Panc1 (cell line): Measurements from ENCODE around the gene TNP1. TPM values are rescaled to one million over a fixed set of nuclear protein-coding genes. Genes with fewer than 3 reads are reported as not detected.

Experiments used
- ATAC-seq: fragments of 200-7000 bp; cut with Tn5 transposase; 2 replicates; pipeline ENCODE4 v1.9.1; 2020; ENCODE audit warnings: mild to moderate bottlenecking, moderate library complexity
- BruUV-seq: library from RNA; stranded (reverse); fragments of 400-500 nt; replicated peaks from 2 replicates; lab custom pipeline; 2021; lab: Mats Ljungman, UMichigan
- CTCF ChIA-PET: fragments of 300-600 bp; sonication (Branson Sonifier 250); formaldehyde crosslinking; loops from one replicate; lab custom pipeline; 2022; ENCODE audit warnings: antibody characterized with exemption; lab: Charles Lee
- POLR2A ChIA-PET: fragments of 300-600 bp; sonication (Branson Sonifier 250); formaldehyde crosslinking; loops from one replicate; lab custom pipeline; 2022; ENCODE audit warnings: antibody characterized with exemption; lab: Charles Lee
- DNase-seq: peaks from one replicate; pipeline ENCODE4 v3.0.0-alpha.2; 2010; ENCODE audit warnings: low read depth, low spot score
- H3K27ac ChIP-seq: 2 replicates; pipeline ENCODE4 v1.5.1; 2011; ENCODE audit warnings: mild to moderate bottlenecking, low read length, inconsistent platforms
- H3K27me3 ChIP-seq: fragments of 200-500 bp; sonication (Bioruptor generic); 2 replicates; pipeline ENCODE4 v1.6.0; 2014; ENCODE audit warnings: low read length, inconsistent platforms; ENCODE audit not compliant: control insufficient read depth, insufficient read depth
- H3K36me3 ChIP-seq: fragments of 200-500 bp; sonication (Bioruptor generic); 2 replicates; pipeline ENCODE4 v1.5.1; 2014; ENCODE audit warnings: inconsistent platforms, mild to moderate bottlenecking, low read length, moderate library complexity; ENCODE audit not compliant: control insufficient read depth, insufficient read depth
- H3K4me1 ChIP-seq: 2 replicates; pipeline ENCODE4 v1.5.1; 2011; ENCODE audit warnings: inconsistent platforms, mild to moderate bottlenecking, low read length, moderate library complexity; ENCODE audit not compliant: control insufficient read depth, insufficient read depth
- H3K4me3 ChIP-seq, 2 experiments: 2 replicates each; pipeline ENCODE4 v1.5.1; 2011 to 2012; ENCODE audit warnings: low read depth in 2 of 2, low read length in 2 of 2, mild to moderate bottlenecking in 2 of 2, inconsistent platforms in 1 of 2, moderate library complexity in 1 of 2
- H3K9me3 ChIP-seq: fragments of 200-500 bp; sonication (Bioruptor generic); 2 replicates; pipeline ENCODE4 v1.5.1; 2014; ENCODE audit warnings: low read depth, mild to moderate bottlenecking, inconsistent platforms, low read length, moderate library complexity; ENCODE audit not compliant: control insufficient read depth, insufficient read depth
- CTCF ChIP-seq: fragments of 450-650 bp; IDR thresholded peaks from 2 replicates; pipeline ENCODE4 v1.5.1; 2017; ENCODE audit warnings: mild to moderate bottlenecking
- POLR2AphosphoS5 ChIP-seq: IDR thresholded peaks from 2 replicates; pipeline ENCODE4 v1.6.1; 2012; ENCODE audit warnings: mild to moderate bottlenecking, low read depth, low read length, moderate library complexity
- REST ChIP-seq, 2 experiments: IDR thresholded peaks; 2 replicates each; pipeline ENCODE4 v1.6.1; 2011 to 2012; ENCODE audit warnings: low read depth in 2 of 2, control low read depth in 1 of 2, low read length in 1 of 2, mild to moderate bottlenecking in 1 of 2, moderate library complexity in 1 of 2; ENCODE audit not compliant: insufficient read depth in 1 of 2
- SIN3A ChIP-seq: IDR thresholded peaks from 2 replicates; pipeline ENCODE4 v1.6.1; 2012; ENCODE audit warnings: low read depth, mild to moderate bottlenecking, low read length, moderate library complexity, borderline replicate concordance; ENCODE audit not compliant: insufficient read depth
- TCF7L2 ChIP-seq: IDR thresholded peaks from 2 replicates; pipeline ENCODE4 v1.6.1; 2011; ENCODE audit warnings: mild to moderate bottlenecking, low read depth, low read length, inconsistent platforms
- in situ Hi-C: cut with HindIII; loops from 2 replicates; pipeline ENCODE4 v1.10.0; 2016; ENCODE audit warnings: low sequenced_read_pairs, low pct_unique_long_range_greater_than_20kb
- intact Hi-C: fragments of 100-400 bp; cut with micrococcal nuclease; formaldehyde crosslinking; loops from one replicate; pipeline ENCODE4 v1.10.0; 2022; ENCODE audit not compliant: unreplicated experiment
- total RNA-seq: library from RNA; stranded (reverse); gene quantifications from one replicate; pipeline ENCODE4 v1.2.1, GENCODE V29; 2021; ENCODE audit not compliant: unreplicated experiment

TNP1 gene
- total RNA-seq, 1 experiment from 2014 or later, result not detected

GRCh38 chr2:216870508-216871332 lies 10.9 kb upstream of the TNP1 start:
- Histone ChIP-seq H3K4me3 (no peak overlapping the region), H3K36me3 (no peaks in the 10 kb centered on the region), H3K4me1 (no peaks in the 10 kb centered on the region), H3K27me3 (no peaks in the 10 kb centered on the region), H3K27ac (no peak overlapping the region), H3K9me3 (no peaks in the 10 kb centered on the region)
- CTCF ChIA-PET, result no interaction called here
- no peak for TF ChIP-seq CTCF
- TF ChIP-seq POLR2AphosphoS5, result no peak
- TF ChIP-seq TCF7L2, result no peak
- TF ChIP-seq REST (IDR thresholded peaks at IDR 0.05; ENCODE audit: insufficient read depth in 1 of 2, low read depth in 2 of 2, low read length in 1 of 2), result no peak
- TF ChIP-seq SIN3A, result no peak
- in situ Hi-C loops, result no loop called here
- ATAC-seq (no peak), DNase-seq (no peak)
- intact Hi-C loops, result no loop called here
- no TSS peak for BruUV-seq
- POLR2A ChIA-PET, result no interaction called here

GRCh38 chr2:216866515-216867095 lies 6.7 kb upstream of the TNP1 start:
- CTCF ChIA-PET, result no interaction called here
- Histone ChIP-seq H3K27me3 (no peaks in the 10 kb centered on the region), H3K4me1 (no peaks in the 10 kb centered on the region), H3K9me3 (no peaks in the 10 kb centered on the region), H3K36me3 (no peaks in the 10 kb centered on the region), H3K4me3 (no peak overlapping the region), H3K27ac (no peak overlapping the region)
- POLR2A ChIA-PET, result no interaction called here
- TF ChIP-seq TCF7L2, result no peak
- no peak for TF ChIP-seq REST (IDR thresholded peaks at IDR 0.05; ENCODE audit: insufficient read depth in 1 of 2, low read depth in 2 of 2, low read length in 1 of 2)
- TF ChIP-seq CTCF, result no peak
- no peak for TF ChIP-seq SIN3A
- TF ChIP-seq POLR2AphosphoS5, result no peak
- no peak for DNase-seq
- in situ Hi-C loops (no loop called here), intact Hi-C loops (no loop called here)
- BruUV-seq, result no TSS peak
- ATAC-seq, result no peak
